Liver (tissue), 3 donors: ENCODE measurements around the gene CTRB1.

Experiments
- EGR1 ChIP-seq, 2 donors: IDR thresholded peaks; 2 replicates each; pipeline ENCODE4 v1.6.1; 2016 to 2018; ENCODE audit warnings: antibody characterized with exemption in 2 of 2, low read depth in 2 of 2
- GABPA ChIP-seq, 2 donors: IDR thresholded peaks in 1 of 2; conservative IDR thresholded peaks in 1 of 2; 2 replicates each; pipeline ENCODE4 v1.6.1; 2016; ENCODE audit warnings: antibody characterized with exemption in 2 of 2, mild to moderate bottlenecking in 1 of 2, moderate library complexity in 1 of 2
- MAX ChIP-seq: IDR thresholded peaks from 2 replicates; pipeline ENCODE4 v1.6.1; 2016; ENCODE audit warnings: antibody characterized with exemption
- RAD21 ChIP-seq, 2 donors: IDR thresholded peaks; 2 replicates each; pipeline ENCODE4 v1.6.1; 2016; ENCODE audit warnings: antibody characterized with exemption in 2 of 2, mild to moderate bottlenecking in 2 of 2
- REST ChIP-seq: IDR thresholded peaks from 2 replicates; pipeline ENCODE4 v1.6.1; 2016; ENCODE audit warnings: antibody characterized with exemption, mild to moderate bottlenecking
- TAF1 ChIP-seq: conservative IDR thresholded peaks from 2 replicates; pipeline ENCODE4 v1.6.1; 2016; ENCODE audit warnings: antibody characterized with exemption, mild to moderate bottlenecking
- TF ChIP-seq, protein P1 (sequence below): fragments of 150-350 bp; IDR thresholded peaks from 2 replicates; pipeline ENCODE4 v1.5.1; 2017; ENCODE audit warnings: improper control_type of control experiment, low read depth, low read length; ENCODE audit not compliant: missing input control
- donor health status: healthy.
- donor health status: healthy.

DNA sequence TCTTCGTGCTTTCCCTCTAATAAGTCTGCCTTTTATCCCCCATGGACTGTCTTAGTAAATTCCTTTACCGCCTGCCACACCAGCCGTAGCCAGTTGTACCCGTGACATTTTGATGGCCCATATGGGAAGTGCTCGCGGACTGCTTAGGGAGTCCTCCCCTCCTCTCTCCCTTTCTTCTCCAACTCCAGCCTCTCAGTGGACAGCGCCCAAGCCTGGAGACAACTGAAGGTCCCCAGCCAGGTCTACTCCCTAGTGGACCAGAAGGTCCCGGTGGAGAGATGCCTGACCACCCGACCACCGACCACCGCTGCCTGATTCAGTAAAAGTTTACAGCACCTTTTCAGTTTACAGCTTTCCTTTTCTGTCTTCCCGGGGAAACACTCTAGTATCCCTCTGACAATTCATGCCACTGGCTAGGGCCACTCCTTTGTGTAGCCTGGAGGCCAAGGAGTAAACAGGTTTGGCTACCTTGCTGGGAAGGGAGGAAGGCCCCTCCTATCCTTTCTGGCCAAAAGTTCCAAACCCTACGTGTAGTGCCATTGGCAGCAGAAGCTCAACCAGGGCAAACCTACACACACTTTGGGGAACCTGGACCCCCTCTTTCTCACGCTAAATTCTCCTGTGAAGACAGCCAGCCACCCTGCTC lies 29.8 kb upstream of the CTRB1 start:
- TF ChIP-seq, protein P1, sequence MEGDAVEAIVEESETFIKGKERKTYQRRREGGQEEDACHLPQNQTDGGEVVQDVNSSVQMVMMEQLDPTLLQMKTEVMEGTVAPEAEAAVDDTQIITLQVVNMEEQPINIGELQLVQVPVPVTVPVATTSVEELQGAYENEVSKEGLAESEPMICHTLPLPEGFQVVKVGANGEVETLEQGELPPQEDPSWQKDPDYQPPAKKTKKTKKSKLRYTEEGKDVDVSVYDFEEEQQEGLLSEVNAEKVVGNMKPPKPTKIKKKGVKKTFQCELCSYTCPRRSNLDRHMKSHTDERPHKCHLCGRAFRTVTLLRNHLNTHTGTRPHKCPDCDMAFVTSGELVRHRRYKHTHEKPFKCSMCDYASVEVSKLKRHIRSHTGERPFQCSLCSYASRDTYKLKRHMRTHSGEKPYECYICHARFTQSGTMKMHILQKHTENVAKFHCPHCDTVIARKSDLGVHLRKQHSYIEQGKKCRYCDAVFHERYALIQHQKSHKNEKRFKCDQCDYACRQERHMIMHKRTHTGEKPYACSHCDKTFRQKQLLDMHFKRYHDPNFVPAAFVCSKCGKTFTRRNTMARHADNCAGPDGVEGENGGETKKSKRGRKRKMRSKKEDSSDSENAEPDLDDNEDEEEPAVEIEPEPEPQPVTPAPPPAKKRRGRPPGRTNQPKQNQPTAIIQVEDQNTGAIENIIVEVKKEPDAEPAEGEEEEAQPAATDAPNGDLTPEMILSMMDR, result no peak
- TF ChIP-seq RAD21 (IDR thresholded peaks at IDR 0.05) (no peak), MAX (no peak), TAF1 (no peak), REST (no peak), GABPA (IDR thresholded peaks at IDR 0.05 in 1 of 2, conservative IDR thresholded peaks at IDR 0.05 in 1 of 2) (no peak), EGR1 (IDR thresholded peaks at IDR 0.05; ENCODE audit: low read depth in 2 of 2) (no peak)
